Peyer's patch (tissue), 4 donors: ENCODE data around the gene ARIH1.
"Not testable (repeated sequence)": the region's sequence is repeated elsewhere in the genome, so short reads cannot be mapped to it uniquely, and the experiment has no call there.

ENCODE experiments used
- POLR2A ChIP-seq, 2 donors: fragments of 450-650 bp; IDR thresholded peaks; one replicate each; pipeline ENCODE4 v1.5.1; 2017; ENCODE audit warnings: antibody characterized with exemption in 2 of 2, mild to moderate bottlenecking in 2 of 2, moderate library complexity in 2 of 2
- TF ChIP-seq, protein P1 (sequence below), 6 experiments: fragments of 450-650 bp in 4 of 6; fragments of 200-600 bp in 2 of 6; sonication (generic) in 1 of 6; IDR thresholded peaks; one replicate each; pipeline ENCODE4 v1.5.1; 2017 to 2019; ENCODE audit warnings: antibody characterized with exemption in 6 of 6, mild to moderate bottlenecking in 3 of 6, moderate library complexity in 1 of 6

DNA sequence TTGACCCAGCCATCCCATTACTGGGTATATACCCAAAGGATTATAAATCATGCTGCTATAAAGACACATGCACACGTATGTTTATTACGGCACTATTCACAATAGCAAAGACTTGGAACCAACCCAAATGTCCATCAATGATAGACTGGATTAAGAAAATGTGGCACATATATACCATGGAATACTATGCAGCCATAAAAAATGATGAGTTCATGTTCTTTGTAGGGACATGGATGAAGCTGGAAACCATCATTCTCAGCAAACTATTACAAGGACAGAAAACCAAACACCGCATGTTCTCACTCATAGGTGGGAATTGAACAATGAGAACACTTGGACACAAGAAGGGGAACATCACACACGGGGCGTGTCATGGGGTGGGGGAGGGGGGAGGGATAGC lies 31.3 kb upstream of the ARIH1 start:
- TF ChIP-seq, protein P1, sequence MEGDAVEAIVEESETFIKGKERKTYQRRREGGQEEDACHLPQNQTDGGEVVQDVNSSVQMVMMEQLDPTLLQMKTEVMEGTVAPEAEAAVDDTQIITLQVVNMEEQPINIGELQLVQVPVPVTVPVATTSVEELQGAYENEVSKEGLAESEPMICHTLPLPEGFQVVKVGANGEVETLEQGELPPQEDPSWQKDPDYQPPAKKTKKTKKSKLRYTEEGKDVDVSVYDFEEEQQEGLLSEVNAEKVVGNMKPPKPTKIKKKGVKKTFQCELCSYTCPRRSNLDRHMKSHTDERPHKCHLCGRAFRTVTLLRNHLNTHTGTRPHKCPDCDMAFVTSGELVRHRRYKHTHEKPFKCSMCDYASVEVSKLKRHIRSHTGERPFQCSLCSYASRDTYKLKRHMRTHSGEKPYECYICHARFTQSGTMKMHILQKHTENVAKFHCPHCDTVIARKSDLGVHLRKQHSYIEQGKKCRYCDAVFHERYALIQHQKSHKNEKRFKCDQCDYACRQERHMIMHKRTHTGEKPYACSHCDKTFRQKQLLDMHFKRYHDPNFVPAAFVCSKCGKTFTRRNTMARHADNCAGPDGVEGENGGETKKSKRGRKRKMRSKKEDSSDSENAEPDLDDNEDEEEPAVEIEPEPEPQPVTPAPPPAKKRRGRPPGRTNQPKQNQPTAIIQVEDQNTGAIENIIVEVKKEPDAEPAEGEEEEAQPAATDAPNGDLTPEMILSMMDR (IDR thresholded peaks at IDR 0.05) = not testable (repeated sequence)
- not testable (repeated sequence) for TF ChIP-seq POLR2A (IDR thresholded peaks at IDR 0.05)
